Endothelial cell of umbilical vein (primary cell): ENCODE results near the gene GRID1. TPM values are rescaled to one million over a fixed set of nuclear protein-coding genes. Genes with fewer than 3 reads are reported as not detected.

Source experiments
- BruUV-seq: library from RNA; stranded (reverse); fragments of 400-500 nt; replicated peaks from 2 replicates; lab custom pipeline; 2021; lab: Mats Ljungman, UMichigan
- CTCF ChIA-PET: fragments of 300-600, 350-600 bp; sonication (Branson Sonifier 250); formaldehyde crosslinking; loops from one replicate; lab custom pipeline; 2021; ENCODE audit warnings: antibody characterized with exemption, inconsistent platforms; lab: Charles Lee
- POLR2A ChIA-PET: fragments of 300-600, 350-600 bp; sonication (Branson Sonifier 250); formaldehyde crosslinking; loops from one replicate; lab custom pipeline; 2021; ENCODE audit warnings: antibody characterized with exemption, inconsistent platforms; lab: Charles Lee
- DNase-seq: peaks from one replicate; pipeline ENCODE4 v3.0.0-alpha.2; 2011; ENCODE audit warnings: low read depth, low spot score
- FAIRE-seq: peaks from 2 replicates; lab custom pipeline; 2011; peaks lifted over from hg19 to GRCh38; lab: Jason Lieb, UNC
- H2AFZ ChIP-seq: 2 replicates; pipeline ENCODE4 v1.6.0; 2012; ENCODE audit warnings: low read depth, low read length, control low read depth, inconsistent platforms
- H3K27ac ChIP-seq: 2 replicates; pipeline ENCODE4 v1.5.1; 2011; ENCODE audit warnings: low read depth, mild to moderate bottlenecking, control low read depth, low read length, moderate library complexity; ENCODE audit not compliant: insufficient read depth
- H3K27me3 ChIP-seq, 2 experiments: 2 replicates each; pipeline versions ENCODE4 v1.6.0 to v1.6.1; 2011; ENCODE audit warnings: low read length in 2 of 2, mixed read lengths in 1 of 2; ENCODE audit not compliant: control insufficient read depth in 2 of 2, insufficient read depth in 2 of 2
- H3K36me3 ChIP-seq, 2 experiments: 2 replicates in 1 of 2; 3 replicates in 1 of 2; pipeline ENCODE4 v1.5.1; 2011; ENCODE audit warnings: low read length in 2 of 2, mild to moderate bottlenecking in 1 of 2, moderate library complexity in 1 of 2; ENCODE audit not compliant: control insufficient read depth in 2 of 2, insufficient read depth in 2 of 2; ENCODE audit errors: extremely low read depth in 1 of 2
- H3K4me1 ChIP-seq: 3 replicates; pipeline ENCODE4 v1.5.1; 2011; ENCODE audit warnings: mild to moderate bottlenecking, low read length; ENCODE audit not compliant: control insufficient read depth, insufficient read depth; ENCODE audit errors: extremely low read depth
- H3K4me2 ChIP-seq: 2 replicates; pipeline ENCODE4 v1.6.1; 2011; ENCODE audit warnings: low read length, control low read depth, mixed read lengths; ENCODE audit not compliant: insufficient read depth
- H3K4me3 ChIP-seq, 3 experiments: fragments of 200-600 bp in 1 of 3; sonication (generic), shearing (Covaris generic) in 1 of 3; replicated peaks in 1 of 3; 2 replicates each; pipeline ENCODE4 v1.5.1; 2011 to 2016; ENCODE audit warnings: control low read depth in 3 of 3, low read length in 3 of 3, mild to moderate bottlenecking in 2 of 3, inconsistent platforms in 1 of 3, low read depth in 1 of 3, moderate library complexity in 1 of 3; ENCODE audit not compliant: insufficient read depth in 1 of 3
- H3K79me2 ChIP-seq: 2 replicates; pipeline ENCODE4 v1.6.0; 2012; ENCODE audit warnings: low read length, inconsistent platforms; ENCODE audit not compliant: control insufficient read depth, insufficient read depth
- H3K9ac ChIP-seq: replicated peaks from 2 replicates; pipeline ENCODE3; 2011; ENCODE audit warnings: low read length, control low read depth; ENCODE audit not compliant: insufficient read depth; ENCODE audit errors: extremely low read depth
- H3K9me1 ChIP-seq: replicated peaks from 3 replicates; pipeline ENCODE4 v1.6.0; 2011; ENCODE audit warnings: mild to moderate bottlenecking, low read length; ENCODE audit not compliant: control insufficient read depth, insufficient read depth; ENCODE audit errors: extremely low read depth
- H3K9me3 ChIP-seq: replicated peaks from 2 replicates; pipeline ENCODE4 v1.5.1; 2012; ENCODE audit warnings: low read length, inconsistent platforms; ENCODE audit not compliant: control insufficient read depth, insufficient read depth
- H4K20me1 ChIP-seq: replicated peaks from 2 replicates; pipeline ENCODE3; 2011; ENCODE audit warnings: mild to moderate bottlenecking, low read length; ENCODE audit not compliant: control insufficient read depth, insufficient read depth; ENCODE audit errors: extremely low read depth
- EZH2 ChIP-seq: IDR thresholded peaks from 2 replicates; pipeline ENCODE4 v1.6.1; 2012; ENCODE audit warnings: borderline replicate concordance, low read depth, mild to moderate bottlenecking, moderate library complexity, low read length, inconsistent platforms; ENCODE audit not compliant: severe bottlenecking
- FOS ChIP-seq: IDR thresholded peaks from 2 replicates; pipeline ENCODE4 v1.6.1; 2011; ENCODE audit warnings: mild to moderate bottlenecking, low read length, moderate library complexity, borderline replicate concordance; ENCODE audit not compliant: insufficient read depth
- GATA2 ChIP-seq: IDR thresholded peaks from 2 replicates; pipeline ENCODE4 v1.7.0; 2011; ENCODE audit warnings: low read depth, mild to moderate bottlenecking, moderate library complexity, mixed read lengths, low read length; ENCODE audit not compliant: insufficient read length, insufficient read depth
- JUN ChIP-seq: IDR thresholded peaks from 2 replicates; pipeline ENCODE4 v1.6.1; 2011; ENCODE audit warnings: borderline replicate concordance, low read depth; ENCODE audit not compliant: insufficient read length, insufficient read depth
- MYC ChIP-seq: IDR thresholded peaks from one replicate; pipeline ENCODE4 v1.6.1; 2011; ENCODE audit warnings: mild to moderate bottlenecking, low read depth, low read length
- POLR2A ChIP-seq: IDR thresholded peaks from 2 replicates; pipeline ENCODE4 v1.6.1; 2012; ENCODE audit warnings: low read depth, mild to moderate bottlenecking, control low read depth, low read length
- POLR2AphosphoS5 ChIP-seq: IDR thresholded peaks from 2 replicates; pipeline ENCODE4 v1.6.1; 2012; ENCODE audit warnings: low read depth, mild to moderate bottlenecking, control low read depth, low read length, moderate library complexity; ENCODE audit not compliant: insufficient read depth
- dilution Hi-C: fragments of 300-500 bp; cut with MboI; formaldehyde crosslinking; loops from one replicate; pipeline ENCODE4 v1.15.0; 2019; ENCODE audit warnings: low sequenced_read_pairs; ENCODE audit not compliant: extremely low pct_ligation_motif_present
- intact Hi-C: fragments of 100-400 bp; cut with micrococcal nuclease; formaldehyde crosslinking; loops from one replicate; pipeline ENCODE4 v1.10.0; 2022
- polyA plus RNA-seq, 4 experiments: library from polyadenylated mRNA; depleted of rRNA in 3 of 4; stranded (reverse) in 3 of 4; unstranded in 1 of 4; fragments of >200 nt; gene quantifications; 2 replicates each; pipeline versions ENCODE4 v1.2.1 to v1.2.3, GENCODE V29; 2011 to 2012; ENCODE audit warnings: missing spikeins in 1 of 4
- total RNA-seq: library from RNA; stranded (reverse); gene quantifications from 2 replicates; pipeline ENCODE4 v1.2.3, GENCODE V29; 2021
- TF ChIP-seq, protein P1 (sequence below): IDR thresholded peaks from 2 replicates; pipeline ENCODE4 v1.6.1; 2011; ENCODE audit not compliant: insufficient read depth, insufficient read length
- TF ChIP-seq, protein P2 (sequence below), 2 donors: IDR thresholded peaks; 1 replicate in 1 of 2; 2 replicates in 1 of 2; pipeline ENCODE4 v1.5.1; 2011; ENCODE audit warnings: low read length in 2 of 2, mild to moderate bottlenecking in 2 of 2, moderate library complexity in 2 of 2, control low read depth in 1 of 2, inconsistent platforms in 1 of 2, low read depth in 1 of 2; ENCODE audit not compliant: insufficient read depth in 1 of 2; ENCODE audit errors: extremely low read depth in 1 of 2

GRID1 gene
- total and polyA plus RNA-seq, 2 donors (not counting 3 experiments of a cell fraction or from before 2014, with no cell fraction given), result not detected

DNA sequence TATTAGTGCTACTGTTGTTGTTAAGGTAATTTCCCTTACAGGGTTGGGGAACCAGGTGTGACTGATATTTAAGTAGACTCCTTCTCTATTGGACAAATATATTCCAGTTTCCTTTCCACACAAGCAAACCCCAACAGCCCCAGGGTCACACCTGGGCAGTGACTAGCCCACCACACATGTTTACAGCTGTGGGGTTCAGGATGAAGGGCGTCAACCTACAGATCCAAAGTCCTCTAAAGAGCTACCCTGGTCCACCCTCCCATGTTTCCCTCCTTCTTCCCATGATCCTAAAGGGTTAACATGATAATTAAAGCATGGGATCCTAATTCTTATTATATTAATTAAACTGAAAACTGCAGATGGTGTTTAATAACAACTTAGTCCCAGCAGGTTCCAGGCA lies 701.5 kb downstream of the GRID1 start:
- no peak overlapping the region for H3K4me3 ChIP-seq
- TF ChIP-seq EZH2 (no peak), POLR2AphosphoS5 (no peak), POLR2A (no peak), JUN (no peak), MYC (no peak), FOS (no peak), GATA2 (no peak)
- TF ChIP-seq, protein P1, sequence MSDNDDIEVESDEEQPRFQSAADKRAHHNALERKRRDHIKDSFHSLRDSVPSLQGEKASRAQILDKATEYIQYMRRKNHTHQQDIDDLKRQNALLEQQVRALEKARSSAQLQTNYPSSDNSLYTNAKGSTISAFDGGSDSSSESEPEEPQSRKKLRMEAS, result no peak
- TF ChIP-seq, protein P2, sequence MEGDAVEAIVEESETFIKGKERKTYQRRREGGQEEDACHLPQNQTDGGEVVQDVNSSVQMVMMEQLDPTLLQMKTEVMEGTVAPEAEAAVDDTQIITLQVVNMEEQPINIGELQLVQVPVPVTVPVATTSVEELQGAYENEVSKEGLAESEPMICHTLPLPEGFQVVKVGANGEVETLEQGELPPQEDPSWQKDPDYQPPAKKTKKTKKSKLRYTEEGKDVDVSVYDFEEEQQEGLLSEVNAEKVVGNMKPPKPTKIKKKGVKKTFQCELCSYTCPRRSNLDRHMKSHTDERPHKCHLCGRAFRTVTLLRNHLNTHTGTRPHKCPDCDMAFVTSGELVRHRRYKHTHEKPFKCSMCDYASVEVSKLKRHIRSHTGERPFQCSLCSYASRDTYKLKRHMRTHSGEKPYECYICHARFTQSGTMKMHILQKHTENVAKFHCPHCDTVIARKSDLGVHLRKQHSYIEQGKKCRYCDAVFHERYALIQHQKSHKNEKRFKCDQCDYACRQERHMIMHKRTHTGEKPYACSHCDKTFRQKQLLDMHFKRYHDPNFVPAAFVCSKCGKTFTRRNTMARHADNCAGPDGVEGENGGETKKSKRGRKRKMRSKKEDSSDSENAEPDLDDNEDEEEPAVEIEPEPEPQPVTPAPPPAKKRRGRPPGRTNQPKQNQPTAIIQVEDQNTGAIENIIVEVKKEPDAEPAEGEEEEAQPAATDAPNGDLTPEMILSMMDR (IDR thresholded peaks at IDR 0.05; ENCODE audit: extremely low read depth in 1 of 2, insufficient read depth in 1 of 2, low read depth in 1 of 2, low read length in 2 of 2), result no peak
- no peaks in the 10 kb centered on the region for H3K27me3 ChIP-seq
- CTCF ChIA-PET, result no interaction called here
- dilution Hi-C loops, result no loop called here
- no peak for DNase-seq
- H3K4me1 ChIP-seq, result no peaks in the 10 kb centered on the region
- H2AFZ ChIP-seq, result no peak overlapping the region
- POLR2A ChIA-PET, result no interaction called here
- H4K20me1 ChIP-seq, result no peaks in the 10 kb centered on the region
- H3K9me3 ChIP-seq, result no peaks in the 10 kb centered on the region
- no peaks in the 10 kb centered on the region for H3K79me2 ChIP-seq
- BruUV-seq, result no TSS peak
- FAIRE-seq, result no peak
- no peaks in the 10 kb centered on the region for H3K36me3 ChIP-seq
- no peak overlapping the region for H3K27ac ChIP-seq
- intact Hi-C loops, result no loop called here
- H3K9ac ChIP-seq, result no peak overlapping the region
- no peaks in the 10 kb centered on the region for H3K9me1 ChIP-seq
- H3K4me2 ChIP-seq, result no peak overlapping the region
